ENCODE measurements around the gene ILRUN. TPM values are rescaled to one million over a fixed set of nuclear protein-coding genes. Genes with fewer than 3 reads are reported as not detected.

The ILRUN gene
- polyA plus RNA-seq, 1 donor (not counting 4 experiments of a cell fraction or from before 2014, with no cell fraction given) = 64.1 TPM

DNA sequence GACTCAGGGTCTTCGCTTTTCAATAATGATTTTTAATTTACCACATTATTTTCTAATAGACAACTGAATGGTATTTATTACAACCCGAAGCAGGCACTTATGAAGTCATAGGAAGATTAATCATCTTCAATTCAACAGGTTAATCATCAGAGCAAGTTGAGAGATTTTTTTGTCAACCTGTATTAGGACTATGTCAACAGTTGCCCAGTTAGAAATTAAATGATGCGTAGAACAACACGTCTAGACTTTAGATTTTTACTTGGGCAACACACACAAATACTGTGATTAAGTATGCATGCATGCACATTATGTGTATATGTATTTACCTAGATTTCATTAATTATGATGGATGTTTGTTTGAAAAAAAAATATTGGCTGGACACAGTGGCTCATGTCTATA, 4.3 kb downstream of the ILRUN start:
- Histone ChIP-seq H3K4me1 (ENCODE audit: control insufficient read depth, extremely low read depth, insufficient read depth, low read length) (peaks cover 8% of the 10 kb centered on the region), H4K20me1 (ENCODE audit: control insufficient read depth, extremely low read depth, insufficient read depth, low read length) (peaks cover 2% of the 10 kb centered on the region), H3K79me2 (ENCODE audit: control insufficient read depth, insufficient read depth, low read length) (peaks cover 89% of the 10 kb centered on the region), H3K27ac (ENCODE audit: control insufficient read depth, insufficient read depth, low read length) (no peak overlapping the region), H3K4me2 (ENCODE audit: control insufficient read depth, extremely low read depth, insufficient read depth, low read depth, low read length) (no peak overlapping the region), H3K4me3 (ENCODE audit: control insufficient read depth in 2 of 3, extremely low read depth in 1 of 3, insufficient read depth in 2 of 3, low read depth in 1 of 3, low read length in 3 of 3) (no peak overlapping the region), H2AFZ (ENCODE audit: control insufficient read depth, low read length) (no peak overlapping the region), H3K9ac (ENCODE audit: control insufficient read depth, extremely low read depth, insufficient read depth, low read length) (no peak overlapping the region), H3K27me3 (ENCODE audit: control insufficient read depth, extremely low read depth, insufficient read depth, low read length) (no peaks in the 10 kb centered on the region), H3K36me3 (ENCODE audit: control insufficient read depth in 2 of 2, extremely low read depth in 1 of 2, insufficient read depth in 2 of 2, low read length in 2 of 2) (peaks cover 2 to 6% of the 10 kb centered on the region in 2 experiments), H3K9me1 (ENCODE audit: control insufficient read depth, extremely low read depth, insufficient read depth, low read length) (no peaks in the 10 kb centered on the region), H3K9me3 (ENCODE audit: control insufficient read depth, low read depth, low read length) (no peaks in the 10 kb centered on the region)
- no peak for TF ChIP-seq EZH2 (IDR thresholded peaks at IDR 0.05; ENCODE audit: low read length)
- TF ChIP-seq, protein P1, sequence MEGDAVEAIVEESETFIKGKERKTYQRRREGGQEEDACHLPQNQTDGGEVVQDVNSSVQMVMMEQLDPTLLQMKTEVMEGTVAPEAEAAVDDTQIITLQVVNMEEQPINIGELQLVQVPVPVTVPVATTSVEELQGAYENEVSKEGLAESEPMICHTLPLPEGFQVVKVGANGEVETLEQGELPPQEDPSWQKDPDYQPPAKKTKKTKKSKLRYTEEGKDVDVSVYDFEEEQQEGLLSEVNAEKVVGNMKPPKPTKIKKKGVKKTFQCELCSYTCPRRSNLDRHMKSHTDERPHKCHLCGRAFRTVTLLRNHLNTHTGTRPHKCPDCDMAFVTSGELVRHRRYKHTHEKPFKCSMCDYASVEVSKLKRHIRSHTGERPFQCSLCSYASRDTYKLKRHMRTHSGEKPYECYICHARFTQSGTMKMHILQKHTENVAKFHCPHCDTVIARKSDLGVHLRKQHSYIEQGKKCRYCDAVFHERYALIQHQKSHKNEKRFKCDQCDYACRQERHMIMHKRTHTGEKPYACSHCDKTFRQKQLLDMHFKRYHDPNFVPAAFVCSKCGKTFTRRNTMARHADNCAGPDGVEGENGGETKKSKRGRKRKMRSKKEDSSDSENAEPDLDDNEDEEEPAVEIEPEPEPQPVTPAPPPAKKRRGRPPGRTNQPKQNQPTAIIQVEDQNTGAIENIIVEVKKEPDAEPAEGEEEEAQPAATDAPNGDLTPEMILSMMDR (optimal IDR thresholded peaks at IDR 0.05 in 1 of 3, IDR thresholded peaks at IDR 0.05 in 1 of 3, conservative IDR thresholded peaks at IDR 0.05 in 1 of 3; ENCODE audit: extremely low read depth in 1 of 3, insufficient read depth in 2 of 3, low read length in 3 of 3) = no peak
- DNase-seq (ENCODE audit: low read depth, low spot score) (no peak), FAIRE-seq (no peak)
- dilution Hi-C loops (cut with MboI; ENCODE audit: extremely low pct_ligation_motif_present, low sequenced_read_pairs) = no loop called here

DNA sequence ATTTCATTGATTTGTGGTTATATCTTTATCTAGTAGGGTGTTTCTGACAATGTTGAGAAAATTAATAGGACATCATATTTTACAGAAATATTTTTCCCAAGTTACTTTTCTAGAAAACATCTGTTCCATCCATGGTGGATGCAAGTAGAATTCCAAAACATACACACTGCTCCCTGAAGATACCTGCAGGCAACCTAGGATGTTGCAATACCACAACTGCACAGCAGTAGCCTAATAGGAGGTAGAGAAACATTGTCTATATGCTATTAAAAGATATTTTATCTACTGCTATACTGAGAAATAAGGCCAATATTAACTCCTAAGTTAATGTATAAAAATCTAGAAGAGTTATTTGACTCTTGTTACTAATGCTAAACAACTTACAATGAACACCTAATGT, 6.8 kb downstream of the ILRUN start:
- no peak for FAIRE-seq
- peaks cover 2 to 6% of the 10 kb centered on the region in 2 experiments for H3K36me3 ChIP-seq (ENCODE audit: control insufficient read depth in 2 of 2, extremely low read depth in 1 of 2, insufficient read depth in 2 of 2, low read length in 2 of 2)
- dilution Hi-C loops (cut with MboI; ENCODE audit: extremely low pct_ligation_motif_present, low sequenced_read_pairs) = no loop called here
- no peak overlapping the region for H3K9ac ChIP-seq (ENCODE audit: control insufficient read depth, extremely low read depth, insufficient read depth, low read length)
- no peak for TF ChIP-seq EZH2 (IDR thresholded peaks at IDR 0.05; ENCODE audit: low read length)
- TF ChIP-seq, protein P1 (optimal IDR thresholded peaks at IDR 0.05 in 1 of 3, IDR thresholded peaks at IDR 0.05 in 1 of 3, conservative IDR thresholded peaks at IDR 0.05 in 1 of 3; ENCODE audit: extremely low read depth in 1 of 3, insufficient read depth in 2 of 3, low read length in 3 of 3) = no peak
- H3K27me3 ChIP-seq (ENCODE audit: control insufficient read depth, extremely low read depth, insufficient read depth, low read length) = no peaks in the 10 kb centered on the region
- H3K27ac ChIP-seq (ENCODE audit: control insufficient read depth, insufficient read depth, low read length) = no peak overlapping the region
- H2AFZ ChIP-seq (ENCODE audit: control insufficient read depth, low read length) = no peak overlapping the region
- H3K4me3 ChIP-seq (ENCODE audit: control insufficient read depth in 2 of 3, extremely low read depth in 1 of 3, insufficient read depth in 2 of 3, low read depth in 1 of 3, low read length in 3 of 3) = no peak overlapping the region
- peaks cover 94% of the 10 kb centered on the region for H3K79me2 ChIP-seq (ENCODE audit: control insufficient read depth, insufficient read depth, low read length)
- peaks cover 2% of the 10 kb centered on the region for H4K20me1 ChIP-seq (ENCODE audit: control insufficient read depth, extremely low read depth, insufficient read depth, low read length)
- no peak overlapping the region for H3K4me2 ChIP-seq (ENCODE audit: control insufficient read depth, extremely low read depth, insufficient read depth, low read depth, low read length)
- no peak for DNase-seq (ENCODE audit: low read depth, low spot score)
- no peaks in the 10 kb centered on the region for H3K9me3 ChIP-seq (ENCODE audit: control insufficient read depth, low read depth, low read length)
- peaks cover 4% of the 10 kb centered on the region for H3K4me1 ChIP-seq (ENCODE audit: control insufficient read depth, extremely low read depth, insufficient read depth, low read length)
- H3K9me1 ChIP-seq (ENCODE audit: control insufficient read depth, extremely low read depth, insufficient read depth, low read length) = no peaks in the 10 kb centered on the region
